OCI-LY1 (cell line): ENCODE data around the gene ASB7.

Experiments used
- EZH2 ChIP-seq: fragments of 200-600 bp; sonication (generic), shearing (Covaris generic); IDR thresholded peaks from 2 replicates; pipeline ENCODE4 v1.8.0; 2017; ENCODE audit warnings: borderline replicate concordance, mixed run types, mild to moderate bottlenecking, antibody characterized with exemption, low read length, moderate library complexity, mixed read lengths
- TF ChIP-seq, protein P1 (sequence below): fragments of 200-600 bp; sonication (generic), shearing (Covaris generic); IDR thresholded peaks from 2 replicates; pipeline ENCODE4 v1.5.1; 2017; ENCODE audit warnings: mild to moderate bottlenecking, antibody characterized with exemption, low read length, moderate library complexity, mixed read lengths

DNA sequence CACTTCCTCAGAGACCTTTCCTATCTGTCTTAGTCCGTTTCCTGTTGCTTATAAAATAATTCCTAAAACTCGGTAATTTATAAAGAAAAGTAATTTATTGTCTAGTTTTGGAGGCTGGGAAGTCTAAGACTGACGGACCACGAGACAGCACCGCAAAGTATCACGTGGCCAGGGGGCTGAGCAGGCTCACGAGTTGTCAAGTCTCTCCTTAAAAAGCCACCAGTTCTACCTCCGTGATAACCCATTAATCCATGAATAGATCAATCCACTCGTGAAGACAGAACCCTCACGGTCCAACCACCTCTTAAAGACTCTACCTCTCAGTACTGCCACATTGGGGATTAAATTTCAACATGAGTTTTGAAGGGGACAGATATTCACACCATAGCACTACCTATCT, 1.2 kb upstream of the ASB7 start:
- TF ChIP-seq, protein P1, sequence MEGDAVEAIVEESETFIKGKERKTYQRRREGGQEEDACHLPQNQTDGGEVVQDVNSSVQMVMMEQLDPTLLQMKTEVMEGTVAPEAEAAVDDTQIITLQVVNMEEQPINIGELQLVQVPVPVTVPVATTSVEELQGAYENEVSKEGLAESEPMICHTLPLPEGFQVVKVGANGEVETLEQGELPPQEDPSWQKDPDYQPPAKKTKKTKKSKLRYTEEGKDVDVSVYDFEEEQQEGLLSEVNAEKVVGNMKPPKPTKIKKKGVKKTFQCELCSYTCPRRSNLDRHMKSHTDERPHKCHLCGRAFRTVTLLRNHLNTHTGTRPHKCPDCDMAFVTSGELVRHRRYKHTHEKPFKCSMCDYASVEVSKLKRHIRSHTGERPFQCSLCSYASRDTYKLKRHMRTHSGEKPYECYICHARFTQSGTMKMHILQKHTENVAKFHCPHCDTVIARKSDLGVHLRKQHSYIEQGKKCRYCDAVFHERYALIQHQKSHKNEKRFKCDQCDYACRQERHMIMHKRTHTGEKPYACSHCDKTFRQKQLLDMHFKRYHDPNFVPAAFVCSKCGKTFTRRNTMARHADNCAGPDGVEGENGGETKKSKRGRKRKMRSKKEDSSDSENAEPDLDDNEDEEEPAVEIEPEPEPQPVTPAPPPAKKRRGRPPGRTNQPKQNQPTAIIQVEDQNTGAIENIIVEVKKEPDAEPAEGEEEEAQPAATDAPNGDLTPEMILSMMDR, result no peak
- TF ChIP-seq EZH2, result no peak
